Neuron (in vitro differentiated cells): ENCODE data around the gene LHFPL3.

Experiments used
- H2AFZ ChIP-seq: one replicate; pipeline ENCODE4 v1.6.1; 2013; ENCODE audit warnings: low read depth, mild to moderate bottlenecking, inconsistent platforms, low read length, moderate library complexity
- H3K27me3 ChIP-seq: one replicate; pipeline ENCODE4 v1.6.1; 2013; ENCODE audit warnings: low read length; ENCODE audit not compliant: insufficient read depth
- H3K36me3 ChIP-seq: one replicate; pipeline ENCODE4 v1.6.1; 2013; ENCODE audit warnings: low read length; ENCODE audit not compliant: insufficient read depth
- H3K4me1 ChIP-seq: one replicate; pipeline ENCODE4 v1.6.1; 2013; ENCODE audit warnings: low read length; ENCODE audit not compliant: insufficient read depth
- H3K4me3 ChIP-seq: 2 replicates; pipeline ENCODE4 v1.5.1; 2013; ENCODE audit warnings: mild to moderate bottlenecking, low read length, moderate library complexity
- H3K9me3 ChIP-seq: one replicate; pipeline ENCODE4 v1.6.1; 2013; ENCODE audit warnings: low read length

Gene LHFPL3

GRCh38 chr7:104841798-104842197 lies 513.4 kb downstream of the LHFPL3 start:
- H3K9me3 ChIP-seq, result no peaks in the 10 kb centered on the region

GRCh38 chr7:104843198-104843597 lies 514.8 kb downstream of the LHFPL3 start:
- Histone ChIP-seq H3K36me3 (no peaks in the 10 kb centered on the region), H3K4me1 (no peaks in the 10 kb centered on the region), H3K4me3 (no peak overlapping the region), H3K9me3 (no peaks in the 10 kb centered on the region), H2AFZ (no peak overlapping the region), H3K27me3 (no peaks in the 10 kb centered on the region)

More at GRCh38 chr7:104841798-104842197, 513.4 kb downstream of the LHFPL3 start:
- Histone ChIP-seq H3K27me3 (no peaks in the 10 kb centered on the region), H3K36me3 (no peaks in the 10 kb centered on the region), H2AFZ (no peak overlapping the region), H3K4me3 (no peak overlapping the region), H3K4me1 (no peaks in the 10 kb centered on the region)

- no peaks in the 10 kb centered on the region for H3K36me3 ChIP-seq
- H2AFZ ChIP-seq, result no peak overlapping the region
- H3K4me1 ChIP-seq, result no peaks in the 10 kb centered on the region
- no peak overlapping the region for H3K4me3 ChIP-seq
- no peaks in the 10 kb centered on the region for H3K9me3 ChIP-seq
- H3K27me3 ChIP-seq, result no peaks in the 10 kb centered on the region
Measured at GRCh38 chr7:104845557-104845956, 517.2 kb downstream of the LHFPL3 start.

GRCh38 chr7:104846731-104847130 lies 518.3 kb downstream of the LHFPL3 start:
- Histone ChIP-seq H3K4me3 (no peak overlapping the region), H3K4me1 (no peaks in the 10 kb centered on the region), H3K27me3 (no peaks in the 10 kb centered on the region), H3K9me3 (no peaks in the 10 kb centered on the region), H2AFZ (no peak overlapping the region), H3K36me3 (no peaks in the 10 kb centered on the region)

- Histone ChIP-seq H2AFZ (no peak overlapping the region), H3K4me3 (no peak overlapping the region), H3K36me3 (no peaks in the 10 kb centered on the region), H3K9me3 (no peaks in the 10 kb centered on the region), H3K27me3 (no peaks in the 10 kb centered on the region), H3K4me1 (peaks cover 7% of the 10 kb centered on the region)
Measured at GRCh38 chr7:104848138-104848990, 520.0 kb downstream of the LHFPL3 start.

GRCh38 chr7:104850374-104850773 lies 522.0 kb downstream of the LHFPL3 start:
- no peaks in the 10 kb centered on the region for H3K9me3 ChIP-seq
- no peak overlapping the region for H3K4me3 ChIP-seq
- H3K27me3 ChIP-seq, result no peaks in the 10 kb centered on the region
- H3K36me3 ChIP-seq, result no peaks in the 10 kb centered on the region
- H3K4me1 ChIP-seq, result peaks cover 13% of the 10 kb centered on the region
- no peak overlapping the region for H2AFZ ChIP-seq

GRCh38 chr7:104851268-104851667 lies 522.9 kb downstream of the LHFPL3 start:
- H3K9me3 ChIP-seq, result no peaks in the 10 kb centered on the region
- no peak overlapping the region for H2AFZ ChIP-seq
- H3K4me1 ChIP-seq, result peaks cover 19% of the 10 kb centered on the region
- H3K4me3 ChIP-seq, result no peak overlapping the region
- no peaks in the 10 kb centered on the region for H3K36me3 ChIP-seq
- no peaks in the 10 kb centered on the region for H3K27me3 ChIP-seq

GRCh38 chr7:104852386-104852785 lies 524.0 kb downstream of the LHFPL3 start:
- no peaks in the 10 kb centered on the region for H3K36me3 ChIP-seq
- H3K4me3 ChIP-seq, result no peak overlapping the region
- no peak overlapping the region for H2AFZ ChIP-seq
- no peaks in the 10 kb centered on the region for H3K9me3 ChIP-seq
- H3K27me3 ChIP-seq, result no peaks in the 10 kb centered on the region
- H3K4me1 ChIP-seq, result peaks cover 19% of the 10 kb centered on the region

GRCh38 chr7:104855861-104856260 lies 527.5 kb downstream of the LHFPL3 start:
- Histone ChIP-seq H3K4me3 (no peak overlapping the region), H3K27me3 (no peaks in the 10 kb centered on the region), H3K9me3 (no peaks in the 10 kb centered on the region), H3K36me3 (no peaks in the 10 kb centered on the region), H2AFZ (no peak overlapping the region), H3K4me1 (peaks cover 19% of the 10 kb centered on the region)

- H3K9me3 ChIP-seq, result no peaks in the 10 kb centered on the region
- H3K36me3 ChIP-seq, result no peaks in the 10 kb centered on the region
- H3K4me3 ChIP-seq, result no peak overlapping the region
- peaks cover 15% of the 10 kb centered on the region for H3K4me1 ChIP-seq
- H3K27me3 ChIP-seq, result no peaks in the 10 kb centered on the region
- H2AFZ ChIP-seq, result no peak overlapping the region
Measured at GRCh38 chr7:104857458-104858425, 529.3 kb downstream of the LHFPL3 start.

- no peak overlapping the region for H2AFZ ChIP-seq
- no peaks in the 10 kb centered on the region for H3K36me3 ChIP-seq
- peaks cover 1% of the 10 kb centered on the region for H3K9me3 ChIP-seq
- H3K4me3 ChIP-seq, result no peak overlapping the region
- H3K27me3 ChIP-seq, result no peaks in the 10 kb centered on the region
- peaks cover 7% of the 10 kb centered on the region for H3K4me1 ChIP-seq
Measured at GRCh38 chr7:104859754-104860426, 531.5 kb downstream of the LHFPL3 start.

GRCh38 chr7:104861729-104862390 lies 533.5 kb downstream of the LHFPL3 start:
- Histone ChIP-seq H2AFZ (no peak overlapping the region), H3K4me3 (no peak overlapping the region), H3K4me1 (no peaks in the 10 kb centered on the region), H3K36me3 (no peaks in the 10 kb centered on the region), H3K27me3 (no peaks in the 10 kb centered on the region), H3K9me3 (peaks cover 1% of the 10 kb centered on the region)
